Heart right ventricle (tissue), 16 donors: ENCODE measurements around the gene IQSEC1. TPM values are rescaled to one million over a fixed set of nuclear protein-coding genes. Genes with fewer than 3 reads are reported as not detected.

Experiments used
- ATAC-seq, 8 donors: fragments of 200-7000 bp; cut with Tn5 transposase; one replicate each; pipeline ENCODE4 v1.9.1; 2020; ENCODE audit warnings: mild to moderate bottlenecking in 8 of 8, moderate library complexity in 8 of 8, moderate number of reproducible peaks in 1 of 8
- DNase-seq, 2 donors: peaks; one replicate each; pipeline ENCODE4 v3.0.0-alpha.2; 2020
- H3K27ac ChIP-seq, 10 donors: fragments of 200-600 bp; sonication (generic) in 2 of 10; one replicate each; pipeline versions ENCODE4 v1.5.0 to v1.8.0; 2020 to 2022; ENCODE audit warnings: mild to moderate bottlenecking in 3 of 10
- H3K27me3 ChIP-seq, 7 donors: fragments of 200-600 bp; one replicate each; pipeline ENCODE4 v1.8.0; 2021 to 2022; ENCODE audit warnings: mild to moderate bottlenecking in 2 of 7
- H3K36me3 ChIP-seq, 9 donors: fragments of 200-600 bp; sonication (generic) in 1 of 9; one replicate each; pipeline versions ENCODE4 v1.5.0 to v1.8.0; 2020 to 2022; ENCODE audit warnings: mild to moderate bottlenecking in 2 of 9
- H3K4me1 ChIP-seq, 9 donors: fragments of 200-600 bp; sonication (generic) in 1 of 9; one replicate each; pipeline versions ENCODE4 v1.5.0 to v1.8.0; 2020 to 2022; ENCODE audit warnings: mild to moderate bottlenecking in 4 of 9
- H3K4me3 ChIP-seq, 10 donors: fragments of 200-600 bp; sonication (generic) in 2 of 10; one replicate each; pipeline versions ENCODE4 v1.5.0 to v1.8.0; 2020 to 2022; ENCODE audit warnings: mild to moderate bottlenecking in 7 of 10, moderate library complexity in 2 of 10
- H3K9me3 ChIP-seq, 11 donors: fragments of 200-600 bp in 10 of 11; sonication (generic) in 2 of 11; one replicate each; pipeline versions ENCODE4 v1.5.0 to v1.8.0; 2013 to 2022; ENCODE audit warnings: mild to moderate bottlenecking in 2 of 11, control low read depth in 1 of 11, moderate library complexity in 1 of 11
- CTCF ChIP-seq, 9 donors: fragments of 200-600 bp; sonication (generic) in 2 of 9; IDR thresholded peaks; one replicate each; pipeline versions ENCODE4 v1.5.0 to v1.8.0; 2021 to 2022; ENCODE audit warnings: antibody characterized with exemption in 9 of 9, mild to moderate bottlenecking in 5 of 9, moderate library complexity in 1 of 9
- WGBS, 2 donors: extraction: QIAGEN DNeasy Blood & Tissue Kit; methylation state at CpG; one replicate each; pipeline ENCODE4 v1.1.7; 2013; ENCODE audit warnings: inconsistent platforms in 1 of 2; 5-methylcytosine and 5-hydroxymethylcytosine counted together
- intact Hi-C, 10 donors: fragments of 100-400 bp; cut with DNase I; formaldehyde crosslinking; loops; one replicate each; pipeline versions ENCODE4 v1.11.1 to v1.14.2; 2022
- polyA plus RNA-seq, 2 donors: library from polyadenylated mRNA; stranded (reverse); fragments of 200-250 nt; gene quantifications; one replicate each; pipeline ENCODE4 v1.2.3, GENCODE V29; 2013
- total RNA-seq, 10 donors: library from RNA; stranded (reverse); fragmentation: NEBNext Ultra II Directional in 3 of 10; extraction: Animal tissue kit (Norgen Biotek cat#: 25700) in 3 of 10; gene quantifications; one replicate each; pipeline versions ENCODE4 v1.2.1 to v1.2.4, GENCODE V29; 2021 to 2023
- donor health status: Arrhythmogenic right ventricular cardiomyopathy.
- donor health status: ischemic (EF 13 %, LVEDD 7.1; RV severe dilation, severe dysfunction).
- donor health status: healthy with polysubstance abuse.
- donor health status: DM: no; HTN: yes; CAD: no.
- donor health status: DM: no; HTN: no; CAD: no.
- donor health status: ischemic (EF 25% LVEDD 6.9; RV normal size, moderate dysfunction).
- donor health status: ischemic (EF 25% LVEDD 5.7; RV mildly dilated, moderate dysfunction).
- donor health status: healthy.
- donor health status: DM: yes; HTN: yes; CAD: no.
- donor health status: Ischemic cardiomyopathy.
- donor health status: ischemic (EF 35%, LVEDD 5.7; RV mildly dilated, moderate dysfunction).
- donor health status: nonischemic (EF 11% LVEDD 7.7; RV severe dilation, severe dysfunction).
- donor health status: DM: yes; HTN: yes; CAD: no.
- donor health status: PGD.
- donor health status: ischemic (EF 29% LVEDD 5.4; RV normal size, mild dysfunction).
- donor health status: nonischemic (EF 23%, LVEDD 6.1; RV moderate dilation, normal function).

The IQSEC1 gene
- total and polyA plus RNA-seq, 12 donors, result 13.1 to 73.9 (median 60.4) TPM

GRCh38 chr3:12957824-12958792 lies 115.1 kb downstream of the IQSEC1 start:
- ATAC-seq (no peak), DNase-seq (no peak)
- 87 to 90% methylated on average over 13 of the region's 13 CpGs for WGBS, 2 donors
- no peaks in the 10 kb centered on the region for H3K9me3 ChIP-seq
- no peaks in the 10 kb centered on the region for H3K27me3 ChIP-seq
- no peak for TF ChIP-seq CTCF (IDR thresholded peaks at IDR 0.05)
- peaks cover 0 to 22% (median 0%) of the 10 kb centered on the region in 9 donors for H3K36me3 ChIP-seq
- H3K4me1 ChIP-seq, result peaks cover 79 to 100% (median 100%) of the 10 kb centered on the region in 9 donors
- H3K27ac ChIP-seq, result peak overlapping the region; percentile 36 to 93 (median 76)
- H3K4me3 ChIP-seq, result no peak overlapping the region
- intact Hi-C loops, result no loop called here

GRCh38 chr3:12957339-12957738 lies 115.9 kb downstream of the IQSEC1 start:
- no peak for ATAC-seq
- no peak for DNase-seq
- Histone ChIP-seq H3K9me3 (no peaks in the 10 kb centered on the region), H3K4me3 (no peak overlapping the region), H3K27me3 (no peaks in the 10 kb centered on the region), H3K27ac (peak overlapping the region; percentile 36 to 93 (median 72)), H3K36me3 (peaks cover 0 to 20% (median 0%) of the 10 kb centered on the region in 9 donors), H3K4me1 (peaks cover 77 to 100% (median 100%) of the 10 kb centered on the region in 9 donors)
- 38 to 44% methylated on average over 8 of the region's 8 CpGs for WGBS, 2 donors
- TF ChIP-seq CTCF (IDR thresholded peaks at IDR 0.05), result no peak
- intact Hi-C loops, result no loop called here

GRCh38 chr3:12956316-12956660 lies 116.9 kb downstream of the IQSEC1 start:
- 80% methylated on average over 5 of the region's 5 CpGs for WGBS, 2 donors
- TF ChIP-seq CTCF (IDR thresholded peaks at IDR 0.05), result no peak
- no peak overlapping the region for H3K4me3 ChIP-seq
- no peak for DNase-seq
- peak overlapping the region; percentile 22 to 93 (median 74) for H3K27ac ChIP-seq
- H3K9me3 ChIP-seq, result no peaks in the 10 kb centered on the region
- peak in 2 of 8 donors; percentile 4 to 13 for ATAC-seq
- H3K4me1 ChIP-seq, result peaks cover 68 to 100% (median 98%) of the 10 kb centered on the region in 9 donors
- intact Hi-C loops, result no loop called here
- H3K36me3 ChIP-seq, result peaks cover 0 to 18% (median 0%) of the 10 kb centered on the region in 9 donors
- H3K27me3 ChIP-seq, result no peaks in the 10 kb centered on the region

- no peak for DNase-seq
- Histone ChIP-seq H3K4me3 (no peak overlapping the region), H3K9me3 (no peaks in the 10 kb centered on the region), H3K36me3 (peaks cover 0 to 18% (median 0%) of the 10 kb centered on the region in 9 donors), H3K27ac (peak overlapping the region; percentile 22 to 93 (median 72)), H3K4me1 (peaks cover 63 to 100% (median 97%) of the 10 kb centered on the region in 9 donors), H3K27me3 (no peaks in the 10 kb centered on the region)
- ATAC-seq, result peak in 3 of 8 donors; percentile 4 to 20 (median 15)
- 70 to 73% methylated on average over 14 of the region's 14 CpGs for WGBS, 2 donors
- TF ChIP-seq CTCF (IDR thresholded peaks at IDR 0.05), result no peak
- intact Hi-C loops, result no loop called here
Measured at GRCh38 chr3:12955651-12956315, 117.4 kb downstream of the IQSEC1 start.
